H54 (cell line): Measurements from ENCODE around the gene RGS9BP.
"Not testable (repeated sequence)": the region's sequence is repeated elsewhere in the genome, so short reads cannot be mapped to it uniquely, and the experiment has no call there.

Experiments
- DNase-seq: peaks from one replicate; pipeline ENCODE4 v3.0.0; 2011; ENCODE audit warnings: low spot score, mixed read lengths; ENCODE audit not compliant: insufficient read length
- FAIRE-seq: peaks from 3 replicates; lab custom pipeline; 2011; peaks lifted over from hg19 to GRCh38; lab: Jason Lieb, UNC
- POLR2A ChIP-seq: IDR thresholded peaks from 2 replicates; pipeline ENCODE4 v1.6.1; 2011; ENCODE audit warnings: low read depth, mild to moderate bottlenecking, low read length

Gene RGS9BP

DNA sequence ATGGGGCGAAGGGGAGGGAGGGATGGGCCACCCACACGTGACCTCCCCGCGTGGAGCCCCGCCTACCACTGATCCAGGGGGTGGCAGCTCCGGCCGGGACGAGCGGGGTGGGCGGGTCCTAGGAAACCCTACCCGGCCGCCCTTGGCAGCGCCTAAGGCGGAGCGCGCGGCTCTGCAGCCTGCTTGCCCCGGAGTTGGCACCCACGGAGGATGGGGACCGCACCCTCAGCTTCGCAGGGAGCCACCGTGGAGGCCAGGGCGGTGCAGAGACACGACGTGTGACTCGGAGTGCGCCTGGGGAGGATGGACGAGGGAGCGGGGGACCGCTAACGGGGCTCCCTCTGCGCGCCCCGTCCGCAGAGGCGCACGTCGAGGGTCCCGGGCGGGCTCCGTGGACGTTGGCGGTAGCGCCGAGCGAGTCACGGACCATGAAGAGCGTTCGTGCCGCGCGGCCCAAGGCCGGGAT is at the start of gene RGS9BP:
Gene RGS9BP (plus strand): TSS at position 129 of the 466 bp plus-strand sequence. CDS start 416 bp downstream, outside the sequence.
- FAIRE-seq (no peak), DNase-seq (peak; percentile 97)
- TF ChIP-seq POLR2A, result peak; percentile 20; the same call in 1 of the 2 replicates

DNA sequence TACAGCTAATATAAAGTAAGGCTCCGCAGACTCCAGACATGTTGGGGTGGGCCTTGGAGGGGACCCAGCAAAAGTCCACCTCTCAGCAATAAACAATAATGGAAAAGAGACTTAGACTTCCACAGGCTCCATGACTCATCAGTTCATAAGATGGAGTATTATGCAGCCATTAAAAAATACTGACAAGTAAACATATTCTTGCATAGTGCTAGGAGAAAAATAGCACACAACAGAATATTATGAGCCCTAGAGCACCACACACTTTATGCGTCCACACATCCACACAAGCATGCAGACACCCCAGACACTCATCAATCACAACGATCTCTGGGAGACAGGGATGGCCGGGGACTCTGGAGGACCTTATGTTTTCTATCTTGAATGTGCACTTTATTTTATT is 48.7 kb upstream of the RGS9BP start:
- no peak for FAIRE-seq
- DNase-seq, result no peak
- TF ChIP-seq POLR2A, result no peak

GRCh38 chr19:32627714-32628270 is 47.9 kb upstream of the RGS9BP start:
- DNase-seq (no peak), FAIRE-seq (no peak)
- TF ChIP-seq POLR2A, result no peak

DNA sequence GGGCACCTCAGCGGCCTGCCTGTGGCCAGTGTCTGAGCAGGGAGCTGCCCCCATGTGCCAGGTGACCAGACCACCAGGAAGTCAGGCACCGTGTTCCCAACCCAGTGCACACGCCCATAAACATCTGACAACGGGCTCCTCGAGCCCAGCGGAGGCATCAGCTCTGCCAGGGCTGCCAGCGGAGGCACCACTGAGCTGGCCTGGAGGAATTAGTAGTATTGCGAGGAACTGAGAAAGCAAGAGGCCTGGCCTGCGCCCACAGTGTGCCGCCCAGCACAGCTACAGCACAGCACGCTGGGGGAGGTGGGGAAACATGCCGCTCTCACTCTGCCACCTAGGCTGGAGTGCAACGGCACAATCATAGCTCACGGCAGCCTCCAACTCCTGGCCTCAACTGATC is 45.3 kb upstream of the RGS9BP start:
- no peak for FAIRE-seq
- no peak for TF ChIP-seq POLR2A

DNA sequence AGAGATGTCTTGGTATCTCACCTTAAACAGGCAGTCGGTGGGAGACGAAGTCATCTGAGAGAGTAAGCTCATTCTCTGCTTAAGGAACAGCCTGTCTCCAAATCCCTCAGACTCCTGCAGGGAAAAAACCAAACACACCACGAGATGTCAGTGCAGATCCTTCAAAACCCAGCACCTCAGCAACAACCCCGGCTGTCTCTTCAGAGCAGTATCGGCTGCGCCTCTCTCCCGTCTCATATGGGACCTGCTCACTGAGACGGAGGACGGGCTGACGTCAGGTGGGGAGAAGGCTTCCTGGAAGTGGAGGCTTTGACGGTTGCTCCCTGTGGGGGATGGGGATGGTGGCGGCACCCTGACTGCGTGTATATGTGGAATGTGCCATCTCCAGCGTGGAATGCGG is 44.3 kb upstream of the RGS9BP start:
- no peak for DNase-seq
- TF ChIP-seq POLR2A, result no peak
- no peak for FAIRE-seq

More for the DNA sequence above, 45.3 kb upstream of the RGS9BP start:
- DNase-seq, result no peak

DNA sequence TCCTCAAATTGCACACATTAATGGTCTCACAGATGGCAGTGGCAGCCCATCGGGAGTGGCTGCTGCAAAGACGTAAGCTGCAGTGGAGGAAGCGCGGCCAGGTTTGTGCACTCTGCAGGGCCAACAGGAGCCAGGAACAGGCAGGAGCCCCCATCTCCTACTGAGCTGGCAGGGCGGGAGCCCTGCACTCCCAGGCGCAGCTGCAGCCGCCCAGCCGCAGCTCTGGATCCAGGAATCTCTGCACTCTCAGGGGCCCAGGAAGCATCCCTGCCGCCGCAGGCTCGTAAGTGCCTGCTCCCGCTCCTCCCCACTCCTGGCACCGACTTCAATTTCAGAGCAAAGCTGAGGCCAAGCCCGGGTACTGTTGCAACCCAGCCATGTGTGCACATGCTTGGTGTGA is 38.2 kb upstream of the RGS9BP start:
- DNase-seq (no peak), FAIRE-seq (no peak)
- no peak for TF ChIP-seq POLR2A

DNA sequence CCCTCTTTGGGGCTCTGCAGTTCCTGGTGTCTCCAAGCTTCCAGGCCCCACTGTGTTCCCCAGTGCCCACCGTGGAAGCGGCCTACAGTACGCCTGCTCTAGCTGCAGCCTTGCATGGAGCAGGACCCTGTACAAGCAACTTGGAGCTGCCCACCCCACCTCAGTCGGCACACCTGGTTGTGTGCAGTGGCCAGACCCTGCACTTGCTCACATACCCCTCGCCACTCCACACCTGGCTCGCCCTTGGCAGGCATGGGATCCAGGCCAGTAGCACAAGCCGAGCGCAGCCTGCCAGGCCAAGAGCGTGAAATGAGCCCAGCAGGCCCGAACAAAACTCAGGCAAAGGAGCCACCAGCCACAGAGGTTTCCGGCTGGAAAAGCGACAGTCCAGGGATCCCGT is 37.0 kb upstream of the RGS9BP start:
- DNase-seq, result no peak
- FAIRE-seq, result no peak
- no peak for TF ChIP-seq POLR2A

GRCh38 chr19:32642771-32643170 is 32.9 kb upstream of the RGS9BP start:
- TF ChIP-seq POLR2A, result no peak
- DNase-seq (no peak), FAIRE-seq (no peak)

- FAIRE-seq, result no peak
- no peak for TF ChIP-seq POLR2A
- DNase-seq, result no peak
Observed at GRCh38 chr19:32646556-32646955, 29.1 kb upstream of the RGS9BP start.

DNA sequence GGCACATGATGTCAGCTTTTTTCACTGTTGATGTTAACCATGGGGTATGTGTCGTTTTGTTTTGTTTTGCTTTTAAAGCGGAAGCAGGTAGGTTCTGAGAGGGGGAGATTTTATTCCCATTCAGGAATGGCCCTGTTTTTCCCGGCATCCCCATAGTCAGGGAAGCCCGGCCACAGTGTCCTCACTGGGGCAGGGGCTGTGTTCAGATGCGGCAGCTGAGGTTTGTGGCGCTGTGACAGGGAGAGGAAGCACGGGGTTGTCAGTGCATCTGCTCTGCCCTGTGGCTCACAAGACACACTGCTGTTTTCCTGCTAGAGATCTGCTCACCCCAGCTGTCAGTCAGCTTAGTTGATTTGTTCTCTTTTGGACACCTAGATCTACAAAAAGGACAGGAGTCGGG is 28.3 kb upstream of the RGS9BP start:
- DNase-seq (no peak), FAIRE-seq (no peak)
- no peak for TF ChIP-seq POLR2A

GRCh38 chr19:32649751-32650150 is 25.9 kb upstream of the RGS9BP start:
- DNase-seq (no peak), FAIRE-seq (no peak)
- TF ChIP-seq POLR2A, result no peak; the same call in 1 of the 2 replicates

- no peak for TF ChIP-seq POLR2A
- no peak for DNase-seq
- no peak for FAIRE-seq
Observed at GRCh38 chr19:32650671-32651070, 25.0 kb upstream of the RGS9BP start.

DNA sequence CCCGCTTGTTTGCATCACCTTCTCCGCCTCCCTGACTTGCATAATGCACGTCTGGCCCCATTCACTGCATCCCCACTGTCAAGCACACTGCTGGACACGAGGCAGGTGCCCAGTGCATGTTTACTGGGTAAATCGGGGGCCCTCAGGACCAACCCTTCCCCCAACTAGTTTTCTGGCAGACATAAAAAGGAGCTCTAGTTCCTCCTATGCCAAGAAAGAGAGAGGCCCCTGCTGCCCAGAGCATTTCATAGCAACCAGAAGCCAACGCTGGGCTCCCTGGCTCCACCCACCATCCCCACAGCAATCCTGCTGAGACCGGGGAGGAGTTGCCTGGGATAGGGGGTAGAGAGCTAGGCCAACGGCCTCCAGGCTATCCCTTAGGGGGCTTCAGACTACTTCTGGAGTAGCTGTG is 23.9 kb upstream of the RGS9BP start:
- no peak for TF ChIP-seq POLR2A
- FAIRE-seq (no peak), DNase-seq (no peak)

DNA sequence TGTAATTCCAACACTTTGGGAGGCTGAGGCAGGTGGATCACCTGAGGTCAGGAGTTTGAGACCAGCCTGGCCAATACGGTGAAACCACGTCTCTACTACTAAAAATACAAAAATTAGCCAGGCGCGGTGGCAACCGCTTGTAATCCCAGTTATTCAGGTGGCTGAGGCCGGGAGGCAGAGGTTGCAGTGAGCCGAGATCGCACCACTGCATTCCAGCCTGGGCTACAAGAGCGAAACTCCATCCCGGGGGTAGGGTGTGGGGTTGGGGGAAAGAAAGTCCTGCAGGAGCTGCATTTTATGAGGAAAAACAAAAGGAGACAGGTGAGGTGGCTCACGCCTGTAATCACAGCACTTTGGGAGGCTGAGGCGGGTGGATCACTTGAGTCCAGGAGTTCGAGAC is 23.3 kb upstream of the RGS9BP start:
- not testable (repeated sequence) for FAIRE-seq, DNase-seq

GRCh38 chr19:32652894-32653598 is 22.6 kb upstream of the RGS9BP start:
- DNase-seq (no peak), FAIRE-seq (no peak)
- no peak for TF ChIP-seq POLR2A
